NCI-H82 (cell line): Measurements from ENCODE around the gene PPP6R1.

Experiments used
- DNase-seq: peaks from one replicate; lab custom pipeline; 2025; lab: John Stamatoyannopoulos, UW

Gene PPP6R1

DNA sequence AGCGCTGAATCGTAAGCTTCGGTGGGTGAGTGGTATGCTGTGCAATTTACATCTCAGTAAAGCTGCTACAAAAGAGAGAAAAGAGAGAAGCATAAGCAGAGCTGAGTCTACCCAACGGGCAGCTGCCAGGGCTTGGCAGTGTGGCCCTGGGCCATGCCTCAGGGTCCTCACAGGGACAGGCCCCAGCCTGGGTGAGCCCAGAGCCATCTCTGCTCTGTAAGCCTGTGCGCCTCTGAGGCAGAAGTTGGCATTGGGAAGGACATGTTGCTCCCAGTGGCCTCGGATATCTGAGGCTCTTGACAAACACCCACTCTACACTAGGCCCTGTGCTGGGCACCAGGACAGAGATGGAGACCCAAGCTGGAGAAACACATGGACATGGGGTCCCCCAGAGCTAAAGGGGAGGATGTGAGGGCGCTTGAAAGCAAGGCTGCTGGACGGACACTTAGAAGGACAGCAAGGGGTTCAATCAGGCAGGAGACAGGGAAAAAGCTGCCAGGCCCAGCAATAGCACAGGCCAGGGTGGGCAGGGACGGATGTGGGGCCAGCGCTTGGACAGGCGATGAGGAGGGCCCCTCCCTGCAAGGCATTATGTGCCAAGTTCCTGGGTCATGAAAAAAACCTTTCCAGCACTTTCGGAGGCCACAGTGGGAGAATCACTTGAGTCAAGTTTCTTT lies 14.7 kb downstream of the PPP6R1 start:
- no peak for DNase-seq

DNA sequence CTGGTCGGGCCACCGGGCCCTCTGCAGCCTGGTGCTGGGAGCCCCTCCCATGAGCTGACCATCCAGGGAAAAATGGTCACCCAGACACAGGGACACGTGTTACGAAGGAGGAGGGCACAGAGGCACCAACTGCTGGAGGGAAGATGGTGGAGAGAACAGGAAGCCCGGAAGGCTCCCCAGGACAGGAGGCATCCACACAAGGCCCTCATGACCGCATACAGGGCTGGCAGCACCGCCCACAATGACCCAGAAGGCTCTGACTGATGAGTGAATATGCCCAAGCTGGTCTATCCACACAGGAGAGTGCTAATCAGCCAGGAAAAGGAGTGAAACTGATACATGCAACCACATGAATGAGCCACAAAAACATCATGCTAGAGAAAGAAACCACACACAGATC lies 16.3 kb downstream of the PPP6R1 start:
- no peak for DNase-seq

DNA sequence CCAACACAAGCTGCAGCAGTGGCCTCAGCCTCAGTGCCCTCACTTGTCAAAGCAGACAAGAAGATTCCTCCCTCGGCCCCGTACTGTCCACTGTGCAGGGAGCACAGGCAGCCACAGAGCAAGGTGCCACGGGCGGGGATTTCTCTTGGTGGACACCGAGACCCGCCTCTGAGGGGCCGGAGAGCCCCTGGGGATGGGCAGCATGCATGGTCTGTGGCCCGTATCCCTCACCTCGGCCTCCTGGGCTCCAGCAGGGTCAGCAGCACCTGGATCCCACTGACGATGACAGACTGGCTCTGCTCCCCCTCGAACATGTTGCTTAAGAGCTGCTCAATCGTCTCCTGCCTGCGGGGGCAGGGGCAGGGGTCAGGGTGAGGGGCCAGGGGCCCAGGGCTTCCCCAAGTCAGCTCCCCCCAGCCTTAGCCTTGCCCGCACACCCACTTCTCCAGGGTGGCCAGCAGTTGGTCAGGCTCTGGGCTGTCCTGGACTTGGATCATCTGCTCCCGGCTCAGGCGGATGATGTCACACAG lies 16.8 kb downstream of the PPP6R1 start:
- DNase-seq = no peak

DNA sequence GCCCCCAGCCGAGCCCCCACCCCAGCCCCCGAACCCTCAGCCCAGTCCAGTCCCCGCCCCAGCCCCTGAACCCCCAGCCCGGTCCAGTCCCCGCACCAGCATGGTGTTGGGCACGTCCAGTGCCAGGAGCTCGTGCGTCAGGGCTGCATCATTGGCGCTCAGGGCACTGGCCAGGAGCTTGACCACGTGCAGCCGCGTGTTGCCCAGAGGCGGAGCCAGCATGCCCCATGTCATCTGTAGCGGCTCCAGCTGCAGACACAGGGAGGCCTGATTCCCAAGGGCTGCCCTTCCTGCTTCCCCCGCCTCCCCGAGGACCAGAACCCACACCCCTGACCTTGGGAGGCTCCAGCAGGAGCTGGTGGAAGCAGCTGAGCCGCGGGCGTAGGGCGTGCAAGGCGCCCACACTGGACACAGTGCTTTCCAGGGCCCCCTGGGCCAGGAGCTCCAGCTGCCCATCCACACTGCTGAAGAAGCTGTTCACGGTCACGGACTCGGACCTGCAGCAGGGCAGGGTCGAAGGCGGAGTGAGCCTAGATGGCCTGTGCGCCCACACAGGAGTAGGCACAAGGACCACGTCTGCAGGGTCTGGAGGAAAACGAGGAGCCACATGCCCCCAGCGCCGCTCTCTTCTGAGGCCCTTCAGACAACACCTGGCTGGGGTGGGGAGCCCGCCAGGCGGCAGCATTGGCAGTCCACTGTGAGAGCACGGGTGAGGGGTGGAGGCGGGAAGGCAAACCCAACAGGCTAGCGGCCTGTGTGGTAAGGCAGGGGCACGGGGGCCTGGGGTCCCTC lies 17.5 kb downstream of the PPP6R1 start:
- no peak for DNase-seq

DNA sequence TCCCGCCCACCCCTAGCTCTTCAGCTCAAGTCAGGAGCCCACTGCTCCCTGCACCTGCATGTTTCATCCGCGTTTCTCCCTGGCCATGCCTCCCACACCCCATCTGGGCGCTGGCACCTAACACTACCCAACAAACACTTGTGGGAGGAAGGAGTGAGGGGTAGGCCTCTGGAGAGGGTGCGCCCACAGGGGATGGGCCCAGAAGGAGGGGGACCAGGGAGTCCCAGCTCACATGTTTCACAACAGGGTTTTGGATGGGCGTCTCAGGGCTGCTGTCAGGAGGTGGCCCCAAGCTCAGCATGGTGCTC lies 18.1 kb downstream of the PPP6R1 start:
- DNase-seq = no peak

DNA sequence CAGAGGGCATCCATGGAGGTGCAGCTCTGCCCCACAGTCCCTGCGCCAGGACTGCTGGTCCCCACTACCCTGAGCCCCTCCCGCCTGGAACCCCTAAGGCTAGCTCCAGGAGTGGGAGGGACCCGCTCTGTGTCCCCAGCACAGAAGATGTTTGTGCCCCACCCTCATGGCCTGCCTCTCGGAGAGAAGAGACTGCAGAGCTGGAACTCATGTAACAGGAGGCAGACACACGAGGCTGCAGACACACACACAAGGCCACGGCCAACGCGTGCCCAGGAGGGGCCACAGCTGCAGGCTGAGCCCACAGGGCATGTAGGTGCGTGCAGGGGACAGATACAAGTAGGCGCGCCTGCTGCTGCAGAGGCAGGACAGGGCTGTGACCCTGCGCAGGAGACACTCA lies 19.8 kb downstream of the PPP6R1 start:
- no peak for DNase-seq

DNA sequence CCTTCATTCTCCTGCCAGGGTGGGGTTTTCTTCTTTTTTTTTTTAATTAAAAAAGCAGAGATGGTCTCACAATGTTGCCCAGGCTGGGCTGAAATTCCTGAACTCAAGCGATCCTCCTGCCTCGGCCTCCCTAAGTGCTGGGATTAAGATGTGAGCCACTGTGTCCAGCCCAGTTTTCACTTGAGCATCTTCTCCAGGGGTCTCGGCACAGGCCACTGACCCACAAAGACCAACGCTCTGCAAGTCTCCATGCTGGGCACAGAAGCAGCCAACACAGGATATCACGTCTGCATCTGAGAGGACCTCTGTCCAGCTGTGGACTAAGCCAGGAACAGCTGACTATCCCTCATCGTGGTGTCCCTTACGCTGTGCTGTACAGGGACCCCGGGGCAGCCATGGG lies 20.8 kb downstream of the PPP6R1 start:
- DNase-seq = no peak

DNA sequence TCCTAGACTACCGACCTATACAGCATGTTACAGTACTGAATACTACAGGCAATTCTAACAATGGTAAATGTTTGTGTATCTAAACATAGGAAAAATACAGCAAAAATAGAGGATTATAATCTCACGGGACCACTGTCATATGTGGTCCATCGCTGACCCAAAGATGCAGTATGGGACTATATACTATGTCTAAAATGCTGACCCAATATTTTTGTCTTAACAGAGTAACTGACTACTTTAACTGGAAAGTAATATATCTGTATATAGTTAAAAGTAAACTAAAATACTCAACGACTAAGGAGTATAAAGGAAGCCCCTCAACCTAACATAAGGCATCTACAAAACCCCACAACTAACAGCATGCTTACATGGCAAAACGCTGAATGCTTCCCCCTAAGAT lies 25.8 kb downstream of the PPP6R1 start:
- no peak for DNase-seq

DNA sequence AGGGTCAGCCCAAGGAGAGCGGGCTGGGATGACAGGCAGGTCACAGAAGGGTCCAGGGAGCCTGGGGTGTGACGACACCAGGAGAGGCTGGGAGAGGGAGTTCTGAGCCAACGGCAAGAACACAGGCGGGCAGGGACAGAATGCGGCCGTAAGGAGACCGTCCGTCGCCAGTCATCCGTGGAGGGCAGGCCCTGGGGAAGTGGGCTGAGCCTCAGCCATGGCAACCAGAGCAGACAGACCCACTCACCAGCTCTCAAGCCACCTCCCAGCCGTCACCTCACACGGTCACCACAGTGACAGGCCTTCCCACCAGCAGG lies 26.6 kb downstream of the PPP6R1 start:
- no peak for DNase-seq

DNA sequence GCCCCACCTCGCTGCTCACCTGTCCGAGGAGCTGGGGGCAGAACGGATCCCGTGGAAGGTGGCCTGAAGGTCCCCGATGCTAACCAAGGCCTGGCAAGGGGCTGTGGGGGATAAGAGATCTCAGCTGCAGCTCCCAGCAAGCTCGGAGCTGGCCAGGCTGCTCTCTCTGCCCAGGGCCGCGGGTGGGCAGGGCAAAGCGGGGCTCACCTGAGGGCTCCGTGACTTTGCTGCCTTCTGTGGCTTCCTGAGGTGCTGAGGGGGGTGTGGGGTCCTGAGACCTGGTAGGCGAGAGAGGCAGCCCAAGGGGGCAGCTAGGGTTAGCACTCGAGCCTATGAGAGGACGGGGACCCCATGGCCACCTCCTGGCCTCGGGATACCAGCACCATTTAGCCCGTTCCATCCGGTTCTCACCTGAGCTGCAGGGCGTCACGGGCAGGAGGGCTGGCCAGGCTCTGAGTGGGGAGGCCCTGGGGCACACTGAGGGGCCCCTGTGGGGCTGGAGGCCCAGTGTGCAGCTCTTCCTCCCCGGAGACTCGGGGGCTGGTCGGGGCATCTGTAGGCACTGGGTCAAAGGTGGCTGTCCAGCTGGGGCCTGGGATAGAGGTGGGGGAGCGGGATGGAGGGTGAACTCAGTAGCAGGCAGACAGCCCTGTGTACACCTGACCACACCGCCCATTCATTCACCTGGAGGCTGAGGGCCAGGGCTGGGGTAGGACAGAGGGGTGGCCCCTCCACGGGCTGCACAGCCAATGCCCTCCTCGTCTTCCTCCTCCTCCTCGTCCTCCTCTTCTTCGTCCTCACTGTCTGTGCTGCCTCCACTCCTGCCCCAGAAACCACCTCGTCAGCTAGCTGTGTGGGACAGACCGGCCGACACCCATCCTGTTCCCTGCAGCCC lies 27.2 kb downstream of the PPP6R1 start:
- no peak for DNase-seq

DNA sequence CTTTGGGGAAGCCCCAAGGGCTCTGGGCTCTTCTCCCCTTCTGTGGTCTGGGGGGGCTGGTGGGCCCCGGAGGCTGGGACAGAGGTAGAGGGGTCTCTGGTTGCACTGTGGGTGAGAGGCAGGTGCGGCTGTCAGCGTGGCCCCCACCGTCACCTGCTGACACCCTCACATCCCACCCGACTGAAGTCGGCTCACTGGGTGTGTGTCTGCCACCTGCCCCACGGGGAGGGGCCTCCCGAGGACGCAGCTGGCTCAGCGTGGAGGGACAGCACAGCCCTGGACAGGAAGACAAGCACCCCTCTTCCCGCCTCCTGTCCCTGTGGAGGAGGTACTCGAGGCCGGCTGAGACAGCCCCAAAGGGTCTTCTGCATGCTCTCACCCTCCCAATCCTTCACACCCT lies 28.0 kb downstream of the PPP6R1 start:
- no peak for DNase-seq

DNA sequence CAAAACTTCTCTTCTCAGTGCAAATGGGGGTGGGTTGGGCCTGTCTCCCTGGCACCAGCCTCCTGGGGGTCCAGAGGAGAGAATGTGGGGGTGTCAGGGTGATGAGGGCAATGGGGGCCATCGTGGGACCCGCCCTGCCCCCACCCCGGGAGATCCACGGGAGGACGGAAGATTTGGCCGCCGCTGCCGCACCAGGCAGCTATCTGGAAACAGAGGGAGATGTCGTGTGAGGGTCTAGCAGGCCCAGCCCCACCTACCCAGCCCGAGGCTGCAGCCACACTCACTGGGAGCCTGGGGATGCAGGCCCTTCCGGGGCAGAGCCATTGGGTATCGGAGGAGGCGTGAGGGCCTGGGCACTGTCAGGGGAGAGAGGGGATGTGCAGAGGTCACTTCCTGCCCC lies 28.5 kb downstream of the PPP6R1 start:
- no peak for DNase-seq

DNA sequence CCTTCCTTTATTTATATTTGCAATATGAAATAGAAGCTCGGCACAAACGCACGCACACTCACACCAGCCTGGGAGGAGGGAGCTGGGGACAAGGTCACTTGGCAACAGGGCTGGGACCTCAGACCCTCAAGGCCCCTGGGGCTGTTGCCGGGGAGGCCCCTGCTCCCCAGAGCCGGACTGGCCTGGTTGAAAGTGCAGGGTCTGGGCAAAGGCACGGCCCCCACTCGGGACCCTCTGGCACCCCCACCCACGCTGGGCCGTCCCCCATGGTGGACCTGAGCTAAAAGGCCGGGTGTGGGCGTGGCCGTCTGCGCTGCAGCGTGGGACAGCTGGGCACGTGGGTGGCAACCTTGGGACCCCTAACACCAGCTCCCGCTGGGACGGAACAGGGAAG lies 29.0 kb downstream of the PPP6R1 start:
- no peak for DNase-seq

DNA sequence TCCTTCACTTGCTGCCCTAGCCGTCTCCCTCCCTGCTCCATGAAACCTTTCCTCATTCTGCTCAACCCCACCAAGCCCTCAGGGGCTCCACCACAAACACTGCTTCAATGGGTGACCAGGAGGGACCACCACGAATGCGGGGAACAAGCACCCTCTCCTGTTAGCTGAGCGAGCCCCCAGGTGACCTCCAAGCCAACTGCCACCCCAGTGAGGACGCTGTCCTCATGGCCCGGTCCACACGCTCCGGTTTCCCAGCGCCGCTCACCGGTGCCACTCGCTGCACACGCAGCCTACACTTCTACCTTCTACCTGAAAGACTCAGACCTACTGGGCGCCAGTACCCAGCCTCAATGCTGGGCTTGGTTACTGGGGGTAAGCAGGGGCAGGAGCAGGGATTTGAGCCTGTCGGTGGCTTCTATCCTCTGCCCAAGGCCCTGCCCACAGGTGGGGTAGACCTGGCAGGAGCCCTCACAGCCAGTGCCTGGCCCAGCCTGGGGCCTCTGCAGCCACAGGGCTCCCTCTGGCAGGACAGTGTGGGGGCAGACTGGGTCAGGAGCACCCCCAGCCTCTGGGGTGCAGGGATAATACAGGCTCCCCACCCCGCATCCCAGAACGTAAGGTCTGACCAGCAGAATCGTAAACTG lies 29.6 kb downstream of the PPP6R1 start:
- DNase-seq = no peak

DNA sequence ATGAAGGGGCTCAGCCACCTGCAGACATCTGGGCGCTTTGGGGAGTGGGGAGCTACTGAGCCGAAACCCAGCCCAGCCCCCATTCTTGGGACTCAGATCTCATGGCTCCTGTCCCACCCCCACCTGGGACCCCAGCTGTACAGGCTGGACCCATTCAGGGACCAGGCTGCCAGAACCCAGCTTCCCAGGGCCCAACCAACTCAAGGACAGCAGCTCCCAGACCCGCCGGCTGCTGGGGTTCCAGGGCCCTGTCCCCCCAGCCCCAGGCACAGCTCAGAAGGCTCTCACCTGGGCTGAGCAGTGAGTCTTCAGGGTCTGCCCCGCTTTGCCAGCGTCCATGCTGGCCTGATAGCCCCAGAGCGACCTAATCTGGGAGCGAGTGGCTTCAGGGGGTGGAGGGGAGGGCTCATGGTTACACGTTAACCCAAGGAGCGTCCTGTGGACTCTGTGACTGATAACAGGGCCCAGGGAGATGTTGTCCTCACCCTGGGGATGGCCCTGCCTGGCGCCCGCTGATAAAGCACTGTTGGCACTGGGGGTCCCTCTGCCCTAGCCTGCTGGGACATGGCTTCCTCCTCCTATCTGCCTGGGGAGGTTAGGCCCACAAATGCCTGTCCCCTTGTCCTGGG lies 30.3 kb downstream of the PPP6R1 start, which contains the start of gene TMEM86B:
TMEM86B (minus strand) TSS at position 361 of the 629 bp plus-strand sequence; CDS start at position 339, 22 bp downstream.
- no peak for DNase-seq

DNA sequence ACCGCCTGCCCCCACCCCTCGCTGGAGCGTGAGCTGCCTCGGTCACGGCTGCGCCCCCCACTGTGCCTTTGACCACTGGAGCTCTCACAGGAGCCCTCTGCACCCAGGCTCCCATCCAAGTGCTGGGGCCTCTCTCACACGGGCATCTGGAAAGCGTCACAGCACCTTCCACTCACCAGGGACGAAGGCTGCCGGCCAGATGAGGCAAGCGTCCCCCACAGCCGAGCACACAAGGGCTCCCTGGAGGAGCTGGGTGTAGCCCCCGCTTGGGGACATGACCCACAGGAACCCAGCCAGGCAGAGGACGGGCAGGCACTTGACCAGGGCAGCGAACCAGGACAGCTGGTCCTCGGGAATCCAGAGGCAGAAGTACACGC lies 30.8 kb downstream of the PPP6R1 start:
- no peak for DNase-seq

DNA sequence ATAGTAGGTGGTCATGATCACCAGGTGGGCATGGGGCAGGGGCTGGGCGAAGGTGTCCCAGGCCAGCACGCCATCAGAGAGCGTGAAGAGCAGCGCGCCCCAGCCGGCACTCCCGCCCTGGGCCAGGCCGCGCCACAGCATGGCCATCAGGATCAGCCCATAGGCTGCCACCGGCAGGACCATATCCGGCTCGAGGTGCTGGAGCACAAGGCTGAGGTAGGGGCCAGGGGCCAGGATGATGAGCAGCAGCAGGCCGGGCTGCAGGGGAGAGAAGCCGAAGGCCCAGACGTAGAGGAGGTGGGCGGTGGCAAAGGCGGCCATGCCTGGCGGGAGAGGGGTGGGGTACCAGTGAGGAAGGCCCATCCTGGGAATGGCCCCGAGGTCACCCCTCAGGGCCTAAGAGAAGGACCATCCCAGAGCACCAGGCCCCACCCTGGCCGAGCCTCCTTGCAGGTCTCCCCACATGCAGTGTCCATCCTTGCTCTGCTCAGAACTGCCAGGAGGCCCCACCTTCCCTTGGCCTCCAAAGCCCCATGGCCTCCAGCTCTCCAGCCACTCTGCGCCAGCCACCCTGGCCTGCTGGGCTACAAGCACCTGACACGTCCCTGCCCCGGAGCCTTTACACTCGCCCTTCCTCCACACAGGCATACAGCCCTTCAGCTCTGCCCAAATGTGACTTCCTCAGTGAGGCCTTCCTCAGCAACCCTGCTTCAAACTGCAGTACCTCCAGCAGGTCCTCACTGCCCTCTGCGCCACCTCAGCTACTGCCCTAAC lies 31.4 kb downstream of the PPP6R1 start:
- no peak for DNase-seq

DNA sequence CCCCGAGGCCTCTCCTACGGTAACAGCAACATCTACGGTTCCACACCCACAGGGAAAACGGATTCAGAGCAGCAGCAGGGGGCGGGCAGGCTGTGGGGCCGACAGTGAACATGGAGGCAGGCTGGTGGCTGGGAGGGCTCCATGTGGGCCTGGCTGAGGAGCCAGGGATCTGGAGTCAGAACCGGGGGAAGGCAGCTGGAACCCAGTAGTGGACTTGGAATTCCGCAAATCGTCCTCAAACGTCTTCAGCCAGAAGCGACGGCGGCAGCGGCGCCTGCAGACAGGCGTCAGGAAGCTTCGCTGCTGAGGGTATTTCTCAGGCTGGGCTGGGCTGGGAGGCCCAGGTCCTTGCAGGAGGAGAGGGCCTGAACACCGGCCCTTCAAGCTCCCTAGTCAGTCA lies 32.0 kb downstream of the PPP6R1 start:
- DNase-seq = no peak

DNA sequence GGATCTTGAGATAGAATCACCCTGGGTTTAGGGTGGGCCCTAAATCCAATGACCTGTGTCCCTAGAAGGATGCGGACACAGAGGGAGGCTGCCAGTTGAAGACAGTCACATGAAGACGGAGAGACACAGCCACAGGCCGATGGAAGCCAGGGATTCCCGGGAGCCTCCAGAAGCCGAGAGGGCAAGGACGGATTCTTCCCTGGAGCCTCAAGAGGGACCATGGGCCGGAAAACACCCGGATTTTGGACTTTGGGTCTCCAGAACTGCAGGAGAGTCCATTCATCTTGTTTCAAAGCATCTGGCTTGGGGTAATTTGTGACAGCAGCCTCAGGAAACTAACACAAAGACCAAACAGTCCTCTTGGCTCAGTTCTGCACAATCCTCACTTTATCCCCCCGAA lies 32.5 kb downstream of the PPP6R1 start:
- no peak for DNase-seq

DNA sequence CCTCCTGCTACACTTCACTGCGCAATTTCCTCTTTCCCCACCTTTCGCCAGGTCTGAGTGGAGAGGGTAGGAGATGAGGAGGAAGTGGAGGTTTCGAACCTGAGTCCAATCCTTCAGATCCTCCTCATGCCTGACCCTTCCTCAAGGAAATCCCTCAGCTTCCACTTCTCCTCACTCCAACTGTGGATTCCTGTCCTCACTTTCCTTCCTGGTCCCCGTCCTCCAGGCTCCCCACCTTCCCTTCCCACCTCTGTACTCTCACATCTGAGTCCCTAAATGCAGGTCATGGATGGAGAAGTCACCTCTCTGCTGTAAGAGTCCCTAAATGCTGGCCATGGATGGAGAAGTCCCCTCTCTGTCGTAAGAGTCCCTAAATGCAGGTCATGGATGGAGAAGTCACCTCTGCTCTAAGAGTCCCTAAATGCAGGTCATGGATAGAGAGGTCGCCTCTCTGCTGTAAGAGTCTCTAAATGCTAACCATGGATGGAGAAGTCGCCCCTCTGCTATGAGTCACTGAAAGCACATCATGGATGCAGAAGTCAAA lies 33.3 kb downstream of the PPP6R1 start:
- DNase-seq = no peak
